H1 (cell line): Measurements from ENCODE around the gene YPEL4. TPM values are rescaled to one million over a fixed set of nuclear protein-coding genes. Genes with fewer than 3 reads are reported as not detected.

Experiments
- ATF2 ChIP-seq: IDR thresholded peaks from 2 replicates; pipeline ENCODE4 v1.6.1; 2012; ENCODE audit warnings: low read length, inconsistent platforms
- BACH1 ChIP-seq: IDR thresholded peaks from 2 replicates; pipeline ENCODE4 v1.6.1; 2012; ENCODE audit warnings: low read length, improper control_type of control experiment
- CBX8 ChIP-seq: fragments of 300-800, 300-1000 bp; sonication (generic); IDR thresholded peaks from 2 replicates; pipeline ENCODE4 v1.7.1; 2016; ENCODE audit warnings: low read depth, low read length, borderline replicate concordance
- CEBPB ChIP-seq: IDR thresholded peaks from 2 replicates; pipeline ENCODE4 v1.6.1; 2012; ENCODE audit warnings: low read depth, low read length
- EGR1 ChIP-seq: IDR thresholded peaks from 2 replicates; pipeline ENCODE4 v1.6.1; 2011; ENCODE audit warnings: low read depth, low read length, borderline replicate concordance
- JUND ChIP-seq: IDR thresholded peaks from 2 replicates; pipeline ENCODE4 v1.6.1; 2011; ENCODE audit warnings: mild to moderate bottlenecking, improper control_type of control experiment, low read length
- NRF1 ChIP-seq: IDR thresholded peaks from 2 replicates; pipeline ENCODE4 v1.6.1; 2011; ENCODE audit warnings: mild to moderate bottlenecking, low read depth, low read length, improper control_type of control experiment
- RAD21 ChIP-seq, 2 experiments: IDR thresholded peaks in 1 of 2; conservative IDR thresholded peaks in 1 of 2; 2 replicates each; pipeline ENCODE4 v1.6.1; 2011; ENCODE audit warnings: low read depth in 2 of 2, low read length in 2 of 2, improper control_type of control experiment in 1 of 2, inconsistent platforms in 1 of 2, mild to moderate bottlenecking in 1 of 2, moderate library complexity in 1 of 2
- RFX5 ChIP-seq: IDR thresholded peaks from 2 replicates; pipeline ENCODE4 v1.6.1; 2011; ENCODE audit warnings: low read depth, low read length, improper control_type of control experiment, borderline replicate concordance
- SP2 ChIP-seq: IDR thresholded peaks from 2 replicates; pipeline ENCODE4 v1.6.1; 2012; ENCODE audit warnings: mild to moderate bottlenecking, low read length, inconsistent platforms
- polyA plus RNA-seq, 7 experiments: library from polyadenylated mRNA; depleted of rRNA in 3 of 7; stranded (reverse) in 5 of 7; unstranded in 2 of 7; fragments of >200 nt in 5 of 7; fragments of 200-250 nt in 2 of 7; gene quantifications; 1 replicate in 5 of 7; 2 replicates in 1 of 7; 4 replicates in 1 of 7; pipeline versions ENCODE4 v1.2.1 to v1.2.3, GENCODE V29; 2011 to 2013; ENCODE audit warnings: missing spikeins in 2 of 7, mixed read lengths in 2 of 7
- total RNA-seq: library from RNA; stranded (reverse); fragmentation: NEBNext Ultra II Directional; extraction: Animal tissue kit (Norgen Biotek cat#: 25700); gene quantifications from 2 replicates; pipeline ENCODE4 v1.2.1, GENCODE V29; 2021

Gene YPEL4
- total and polyA plus RNA-seq, 2 of the 8 experiments (the other 6 are each of a cell fraction or from before 2014, with no cell fraction given): 0.13 to 0.38 TPM

DNA sequence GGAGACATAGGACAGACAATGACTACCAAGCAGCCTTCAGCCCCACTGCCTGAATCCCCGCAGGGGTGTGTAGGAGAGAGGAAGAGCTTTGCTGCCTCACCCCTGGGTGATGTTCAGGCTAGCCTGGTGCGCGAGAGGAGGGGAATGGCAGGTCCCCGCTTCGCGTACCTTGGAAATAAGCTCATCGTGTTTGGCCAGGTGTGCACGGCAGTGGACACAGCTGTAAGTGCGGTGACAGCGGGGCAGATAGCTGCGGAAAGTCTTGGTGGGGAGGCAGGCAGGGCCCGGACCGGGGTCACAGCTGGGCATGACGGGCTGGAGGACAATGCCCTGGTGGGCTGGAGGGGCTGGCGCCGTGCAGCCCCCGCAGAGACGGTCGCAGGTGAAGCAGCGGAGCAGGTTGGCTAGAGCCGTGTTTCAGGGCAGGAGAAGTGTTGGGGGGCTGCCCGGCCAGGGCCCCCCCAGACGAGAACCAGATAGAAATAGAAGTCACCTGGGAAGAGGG lies 2.9 kb downstream of the YPEL4 start (continued):
- TF ChIP-seq EGR1 (no peak), RAD21 (IDR thresholded peaks at IDR 0.05 in 1 of 2, conservative IDR thresholded peaks at IDR 0.05 in 1 of 2; ENCODE audit: low read depth in 2 of 2, low read length in 2 of 2) (no peak), CEBPB (no peak), RFX5 (no peak), ATF2 (0 out of 2 replicates have a peak, but pooled peaks have one; percentile 21), BACH1 (no peak), NRF1 (no peak), SP2 (no peak), JUND (no peak), CBX8 (no peak)
